Parathyroid adenoma (tissue), 2 donors: ENCODE measurements around the gene PNLDC1.

Experiments
- H2AFZ ChIP-seq: fragments of 300-600 bp; sonication (generic); one replicate; pipeline ENCODE4 v1.7.0; 2017; ENCODE audit warnings: antibody characterized with exemption, mild to moderate bottlenecking
- H3K27ac ChIP-seq: fragments of 300-600 bp; sonication (generic); one replicate; pipeline ENCODE4 v1.7.0; 2017
- H3K27me3 ChIP-seq: fragments of 300-600 bp; sonication (generic); one replicate; pipeline ENCODE4 v1.7.0; 2017; ENCODE audit warnings: low read length; ENCODE audit not compliant: control insufficient read depth, insufficient read depth
- H3K36me3 ChIP-seq: fragments of 300-600 bp; sonication (generic); one replicate; pipeline ENCODE4 v1.7.0; 2017; ENCODE audit warnings: low read length; ENCODE audit not compliant: control insufficient read depth, insufficient read depth
- H3K4me1 ChIP-seq: fragments of 300-600 bp; sonication (generic); one replicate; pipeline ENCODE4 v1.7.0; 2017; ENCODE audit warnings: control low read depth
- H3K4me2 ChIP-seq: fragments of 300-600 bp; sonication (generic); one replicate; pipeline ENCODE4 v1.7.0; 2017; ENCODE audit warnings: low read length
- H3K4me3 ChIP-seq: fragments of 300-600 bp; sonication (generic); one replicate; pipeline ENCODE4 v1.7.0; 2017; ENCODE audit warnings: low read depth, low read length
- H3K79me2 ChIP-seq: fragments of 300-600 bp; sonication (generic); one replicate; pipeline ENCODE4 v1.7.0; 2017; ENCODE audit warnings: control low read depth
- H3K9ac ChIP-seq: fragments of 300-600 bp; sonication (generic); one replicate; pipeline ENCODE4 v1.7.0; 2017; ENCODE audit warnings: mild to moderate bottlenecking
- H3K9me3 ChIP-seq: fragments of 300-600 bp; sonication (generic); one replicate; pipeline ENCODE4 v1.7.0; 2017; ENCODE audit warnings: low read length; ENCODE audit not compliant: control insufficient read depth
- TF ChIP-seq, protein P1 (sequence below): fragments of 300-600 bp; sonication (generic); IDR thresholded peaks from one replicate; pipeline ENCODE4 v1.7.0; 2017; ENCODE audit warnings: antibody characterized with exemption, mild to moderate bottlenecking
- donor health status: primary hyperparathyroidism.

The PNLDC1 gene

GRCh38 chr6:159826004-159826403, 25.9 kb downstream of the PNLDC1 start:
- Histone ChIP-seq H3K27ac (no peak overlapping the region), H2AFZ (no peak overlapping the region), H3K4me2 (no peak overlapping the region), H3K9me3 (no peaks in the 10 kb centered on the region), H3K27me3 (no peaks in the 10 kb centered on the region), H3K9ac (no peak overlapping the region), H3K36me3 (no peaks in the 10 kb centered on the region), H3K4me1 (no peaks in the 10 kb centered on the region), H3K79me2 (no peaks in the 10 kb centered on the region), H3K4me3 (no peak overlapping the region)
- TF ChIP-seq, protein P1, sequence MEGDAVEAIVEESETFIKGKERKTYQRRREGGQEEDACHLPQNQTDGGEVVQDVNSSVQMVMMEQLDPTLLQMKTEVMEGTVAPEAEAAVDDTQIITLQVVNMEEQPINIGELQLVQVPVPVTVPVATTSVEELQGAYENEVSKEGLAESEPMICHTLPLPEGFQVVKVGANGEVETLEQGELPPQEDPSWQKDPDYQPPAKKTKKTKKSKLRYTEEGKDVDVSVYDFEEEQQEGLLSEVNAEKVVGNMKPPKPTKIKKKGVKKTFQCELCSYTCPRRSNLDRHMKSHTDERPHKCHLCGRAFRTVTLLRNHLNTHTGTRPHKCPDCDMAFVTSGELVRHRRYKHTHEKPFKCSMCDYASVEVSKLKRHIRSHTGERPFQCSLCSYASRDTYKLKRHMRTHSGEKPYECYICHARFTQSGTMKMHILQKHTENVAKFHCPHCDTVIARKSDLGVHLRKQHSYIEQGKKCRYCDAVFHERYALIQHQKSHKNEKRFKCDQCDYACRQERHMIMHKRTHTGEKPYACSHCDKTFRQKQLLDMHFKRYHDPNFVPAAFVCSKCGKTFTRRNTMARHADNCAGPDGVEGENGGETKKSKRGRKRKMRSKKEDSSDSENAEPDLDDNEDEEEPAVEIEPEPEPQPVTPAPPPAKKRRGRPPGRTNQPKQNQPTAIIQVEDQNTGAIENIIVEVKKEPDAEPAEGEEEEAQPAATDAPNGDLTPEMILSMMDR: no peak

GRCh38 chr6:159826968-159827647, 27.0 kb downstream of the PNLDC1 start:
- H3K79me2 ChIP-seq: no peaks in the 10 kb centered on the region
- no peaks in the 10 kb centered on the region for H3K36me3 ChIP-seq

GRCh38 chr6:159828074-159828473, 28.0 kb downstream of the PNLDC1 start:
- Histone ChIP-seq H3K4me2 (no peak overlapping the region), H2AFZ (peak overlapping the region; percentile 25), H3K79me2 (no peaks in the 10 kb centered on the region), H3K27me3 (no peaks in the 10 kb centered on the region), H3K36me3 (no peaks in the 10 kb centered on the region), H3K9me3 (no peaks in the 10 kb centered on the region), H3K4me3 (no peak overlapping the region), H3K27ac (no peak overlapping the region), H3K9ac (no peak overlapping the region), H3K4me1 (no peaks in the 10 kb centered on the region)
- TF ChIP-seq, protein P1: no peak

More at GRCh38 chr6:159826968-159827647, 27.0 kb downstream of the PNLDC1 start:
- TF ChIP-seq, protein P1: no peak
- Histone ChIP-seq H2AFZ (no peak overlapping the region), H3K9ac (no peak overlapping the region), H3K4me1 (no peaks in the 10 kb centered on the region), H3K27ac (no peak overlapping the region), H3K9me3 (no peaks in the 10 kb centered on the region), H3K27me3 (no peaks in the 10 kb centered on the region), H3K4me3 (no peak overlapping the region), H3K4me2 (no peak overlapping the region)

DNA sequence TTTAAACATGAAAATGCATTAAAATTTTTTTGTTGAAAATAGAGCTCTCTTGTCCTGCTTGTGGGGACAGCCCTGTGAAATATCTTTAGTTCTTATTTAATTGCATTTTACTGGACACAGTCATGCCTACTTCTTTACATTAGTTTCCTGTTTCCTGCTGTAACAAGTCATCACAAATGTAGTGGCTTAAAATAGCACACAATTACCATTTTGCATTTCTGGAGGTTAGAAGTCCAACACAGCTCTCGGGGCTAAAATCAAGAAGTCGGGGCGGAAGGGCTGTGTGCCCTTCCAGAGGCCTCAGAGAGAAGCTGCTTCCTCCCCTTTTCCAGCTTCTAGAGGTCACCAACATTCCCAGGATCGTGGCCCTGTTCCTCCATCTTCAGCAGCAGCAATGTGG, 29.4 kb downstream of the PNLDC1 start:
- no peak overlapping the region for H2AFZ ChIP-seq
- no peak overlapping the region for H3K9ac ChIP-seq
- H3K27me3 ChIP-seq: no peaks in the 10 kb centered on the region
- no peaks in the 10 kb centered on the region for H3K79me2 ChIP-seq
- H3K27ac ChIP-seq: no peak overlapping the region
- TF ChIP-seq, protein P1: no peak
- no peak overlapping the region for H3K4me2 ChIP-seq
- H3K4me3 ChIP-seq: no peak overlapping the region
- no peaks in the 10 kb centered on the region for H3K4me1 ChIP-seq
- H3K36me3 ChIP-seq: no peaks in the 10 kb centered on the region
- H3K9me3 ChIP-seq: no peaks in the 10 kb centered on the region
